HG03135 (cell line): ENCODE data around the gene DGKB.

Source experiments
- ATAC-seq: cut with Tn5 transposase; IDR thresholded peaks from one replicate; pipeline ENCODE4 v1.9.1; 2021; ENCODE audit warnings: mild to moderate bottlenecking, moderate library complexity; ENCODE audit not compliant: unreplicated experiment

Gene DGKB

GRCh38 chr7:14407246-14408015 lies 495.1 kb downstream of the DGKB start:
- no peak for ATAC-seq

DNA sequence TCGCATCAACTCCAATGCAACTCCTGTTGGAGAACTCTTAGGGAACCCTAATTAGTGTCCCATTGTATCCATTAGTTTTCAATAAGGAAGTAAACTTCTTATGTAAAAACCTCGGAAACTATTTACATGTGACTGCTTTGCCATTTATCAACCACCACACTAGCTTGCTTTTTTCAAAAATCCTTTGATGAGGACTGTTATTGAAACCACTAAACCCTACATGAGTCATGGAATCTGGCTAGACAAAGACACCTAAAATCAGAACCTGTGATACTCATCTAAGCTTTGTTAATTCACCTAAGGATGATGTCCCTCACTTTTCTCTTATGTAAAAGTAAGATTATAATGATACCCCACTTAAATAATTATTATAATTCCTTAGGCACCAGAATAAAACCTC lies 499.0 kb downstream of the DGKB start:
- ATAC-seq: no peak

GRCh38 chr7:14400271-14400670 lies 502.3 kb downstream of the DGKB start:
- ATAC-seq: no peak

GRCh38 chr7:14398526-14398925 lies 504.0 kb downstream of the DGKB start:
- ATAC-seq: no peak

GRCh38 chr7:14395860-14396259 lies 506.7 kb downstream of the DGKB start:
- ATAC-seq: no peak

GRCh38 chr7:14394786-14395185 lies 507.8 kb downstream of the DGKB start:
- ATAC-seq: no peak

- ATAC-seq: no peak
These were observed 513.0 kb downstream of the DGKB start for GRCh38 chr7:14389595-14389994.

- ATAC-seq: no peak
These were observed 513.4 kb downstream of the DGKB start for GRCh38 chr7:14389181-14389591.

GRCh38 chr7:14385074-14385473 lies 517.5 kb downstream of the DGKB start:
- no peak for ATAC-seq

GRCh38 chr7:14381936-14382335 lies 520.6 kb downstream of the DGKB start:
- no peak for ATAC-seq

GRCh38 chr7:14381306-14381705 lies 521.2 kb downstream of the DGKB start:
- no peak for ATAC-seq

DNA sequence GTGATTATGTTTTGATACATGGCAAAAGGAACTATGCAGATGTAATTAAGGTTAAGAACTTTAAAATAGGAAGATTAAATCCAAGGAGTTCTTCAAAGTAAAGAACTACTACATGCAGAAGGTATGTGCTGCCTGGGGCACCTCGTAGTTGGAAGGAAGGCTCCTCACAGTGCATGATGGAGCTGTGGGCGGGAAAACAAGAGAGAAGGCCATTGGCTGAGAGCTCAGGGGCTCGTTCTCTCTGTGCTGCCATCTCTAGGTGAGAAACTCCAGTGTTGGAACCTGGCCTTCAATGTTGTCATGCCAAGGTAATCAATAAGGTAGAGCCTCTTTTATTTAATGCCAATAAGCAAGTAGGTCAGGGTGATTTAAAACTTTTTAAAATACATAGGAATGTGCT lies 521.7 kb downstream of the DGKB start:
- ATAC-seq: no peak

GRCh38 chr7:14377646-14378266 lies 524.8 kb downstream of the DGKB start:
- ATAC-seq: no peak

DNA sequence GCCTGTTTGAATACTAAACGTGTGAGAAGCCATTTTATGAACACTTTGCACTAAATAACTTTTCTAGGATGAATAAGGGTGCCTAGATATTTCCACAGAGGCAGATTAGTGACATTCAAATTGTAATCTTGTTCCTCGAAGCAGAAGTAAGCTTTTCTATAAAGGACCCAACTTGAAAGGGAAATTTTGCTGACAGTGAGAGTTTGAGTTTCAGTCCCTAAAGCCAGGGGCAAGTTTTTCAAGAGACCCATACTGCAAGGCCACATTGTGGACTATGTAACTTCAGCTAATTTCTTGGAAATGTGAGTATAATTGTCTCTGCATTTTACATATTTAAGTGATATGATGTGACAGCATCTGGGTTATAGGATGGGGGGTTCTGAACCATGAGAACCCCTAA lies 525.8 kb downstream of the DGKB start:
- ATAC-seq: no peak

- no peak for ATAC-seq
These were observed 526.6 kb downstream of the DGKB start for GRCh38 chr7:14375998-14376397.

DNA sequence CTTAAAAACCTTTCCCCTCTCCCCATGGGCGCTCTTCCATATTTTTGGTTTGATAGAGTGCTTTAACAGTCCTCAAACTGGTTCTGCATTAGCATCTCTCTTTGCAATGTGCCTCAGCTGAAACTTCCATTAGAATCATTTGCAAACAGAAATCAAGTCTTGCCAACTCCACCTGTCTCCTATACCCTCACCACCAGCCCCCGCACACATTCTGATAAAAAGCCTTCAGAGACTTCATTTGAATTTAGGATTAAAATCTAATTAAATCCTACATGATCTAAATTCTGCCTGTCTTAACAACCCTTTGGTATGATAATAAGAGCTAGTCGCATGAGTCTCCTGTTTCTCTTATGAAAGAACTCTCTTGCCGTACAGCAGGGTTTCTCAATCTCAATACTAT lies 528.2 kb downstream of the DGKB start:
- ATAC-seq: no peak

GRCh38 chr7:14368285-14368684 lies 534.3 kb downstream of the DGKB start:
- ATAC-seq: no peak

- ATAC-seq: no peak
These were observed 551.4 kb downstream of the DGKB start for GRCh38 chr7:14351167-14351566.

DNA sequence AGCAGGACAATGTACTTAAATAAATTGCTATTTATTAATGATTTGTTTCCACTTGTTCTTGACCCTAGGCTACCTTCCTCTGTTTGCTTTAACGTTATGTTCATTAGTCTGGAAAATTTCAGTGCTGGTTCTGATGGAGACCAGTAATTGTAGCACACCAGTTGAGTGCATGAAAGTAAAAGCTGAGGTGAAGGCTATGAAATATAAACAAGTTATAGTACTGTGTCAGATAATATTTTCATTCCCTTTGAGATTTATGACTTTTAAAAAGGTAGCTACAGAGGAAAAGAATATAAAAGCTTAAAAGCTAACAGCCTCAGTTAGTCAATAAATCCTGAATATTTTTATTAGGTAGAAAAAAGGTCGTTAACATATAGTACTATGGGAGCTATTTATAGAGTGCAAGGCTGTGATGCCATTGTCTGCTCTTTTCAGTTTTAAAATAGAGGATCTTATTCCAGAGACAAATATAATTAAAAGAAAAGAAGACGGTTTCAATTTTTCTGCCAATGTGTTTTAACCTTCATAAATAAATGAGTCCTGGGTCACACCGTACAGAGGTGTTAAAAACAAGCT lies 561.3 kb downstream of the DGKB start:
- no peak for ATAC-seq

DNA sequence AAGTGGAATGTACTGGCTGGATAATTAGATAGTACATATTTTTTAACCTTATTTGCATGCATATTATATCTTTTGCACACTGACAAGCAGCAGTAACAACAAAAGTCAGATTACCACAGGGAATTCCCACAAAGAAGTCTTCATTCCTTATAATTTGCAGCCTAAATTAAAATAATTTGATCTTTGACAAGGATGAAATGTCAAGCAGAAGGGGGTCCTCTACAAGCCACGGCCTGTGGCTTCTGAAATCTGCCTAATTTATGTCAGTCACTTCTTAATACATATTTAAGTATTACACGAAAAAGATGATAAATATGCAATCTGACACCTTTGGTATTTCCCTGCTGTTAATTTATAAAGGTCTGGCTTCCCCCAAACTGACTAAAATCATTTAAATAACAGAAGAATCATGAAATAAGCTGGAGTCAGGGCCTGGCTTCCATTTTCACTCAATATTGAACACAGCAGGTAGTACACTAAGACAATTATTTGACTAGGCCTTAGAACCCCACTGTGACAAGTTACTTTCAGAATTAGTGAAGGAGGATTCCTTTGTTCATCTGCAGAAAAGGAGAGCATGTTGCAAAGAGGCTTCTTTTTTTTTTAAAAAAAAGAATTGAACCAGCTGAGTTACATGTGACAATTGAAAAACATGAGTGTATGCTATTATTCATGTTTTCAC lies 562.0 kb downstream of the DGKB start:
- ATAC-seq: no peak

DNA sequence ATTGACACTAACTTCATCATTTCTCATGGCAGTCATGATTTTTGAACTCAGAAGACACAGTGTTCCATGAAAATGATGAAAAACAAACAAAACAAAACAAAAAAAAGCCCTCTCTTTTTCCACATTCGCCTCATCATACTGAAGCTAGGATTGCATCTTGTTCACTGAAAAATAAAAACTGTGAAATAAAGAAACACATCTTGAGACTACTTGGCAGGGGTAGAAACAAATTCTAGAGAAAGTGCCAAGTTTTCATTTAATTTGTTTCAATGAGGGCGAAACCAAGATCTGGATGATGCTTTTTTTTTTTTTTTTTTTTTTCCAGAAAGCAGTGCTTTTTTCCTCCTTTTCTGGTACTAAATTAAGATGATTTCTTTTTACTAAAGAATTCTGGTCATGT lies 562.7 kb downstream of the DGKB start:
- no peak for ATAC-seq

- no peak for ATAC-seq
These were observed 566.3 kb downstream of the DGKB start for GRCh38 chr7:14336256-14336655.
